Breast epithelium (tissue), 4 donors: ENCODE measurements around the gene ITGA8. TPM values are rescaled to one million over a fixed set of nuclear protein-coding genes. Genes with fewer than 3 reads are reported as not detected.

Experiments used
- DNase-seq, 2 donors: peaks; one replicate each; pipeline ENCODE4 v3.0.0-alpha.2; 2019; ENCODE audit warnings: low spot score in 2 of 2
- H3K27ac ChIP-seq, 2 donors: fragments of 200-600 bp; sonication (generic) in 1 of 2; one replicate each; pipeline ENCODE4 v1.5.1; 2016 to 2019; ENCODE audit warnings: mild to moderate bottlenecking in 1 of 2
- H3K27me3 ChIP-seq, 2 donors: fragments of 200-600 bp; sonication (generic) in 1 of 2; one replicate each; pipeline versions ENCODE4 v1.5.1 to v1.6.0; 2017 to 2019; ENCODE audit warnings: control low read depth in 1 of 2, mild to moderate bottlenecking in 1 of 2
- H3K36me3 ChIP-seq: fragments of 200-600 bp; one replicate; pipeline ENCODE4 v1.5.1; 2019
- H3K4me1 ChIP-seq, 2 donors: fragments of 200-600 bp; sonication (generic); one replicate each; pipeline ENCODE4 v1.5.1; 2016 to 2019; ENCODE audit warnings: control low read depth in 1 of 2
- H3K4me3 ChIP-seq, 3 donors: fragments of 200-600 bp; sonication (generic); 1 replicate in 2 of 3; 2 replicates in 1 of 3; pipeline ENCODE4 v1.5.1; 2016 to 2019; ENCODE audit warnings: mild to moderate bottlenecking in 3 of 3, moderate library complexity in 2 of 3
- H3K9me3 ChIP-seq, 2 donors: fragments of 200-600 bp; sonication (generic) in 1 of 2; one replicate each; pipeline ENCODE4 v1.5.1; 2016 to 2019; ENCODE audit warnings: control low read depth in 1 of 2
- POLR2A ChIP-seq: fragments of 450-650 bp; IDR thresholded peaks from one replicate; pipeline ENCODE4 v1.6.1; 2016; ENCODE audit warnings: antibody characterized with exemption, mild to moderate bottlenecking, moderate library complexity
- POLR2AphosphoS5 ChIP-seq, 3 donors: sonication (generic); formaldehyde crosslinking; IDR thresholded peaks; one replicate each; pipeline ENCODE4 v1.6.1; 2017; ENCODE audit warnings: antibody characterized with exemption in 3 of 3
- intact Hi-C: fragments of 100-400 bp; cut with DNase I; formaldehyde crosslinking; loops from one replicate; pipeline ENCODE4 v1.15.1; 2023; ENCODE audit warnings: low total_unique reads
- total RNA-seq, 3 donors: library from RNA; depleted of rRNA; stranded (reverse); fragments of >200 nt; gene quantifications; one replicate each; pipeline ENCODE4 v1.1.0, GENCODE V29; 2016
- TF ChIP-seq, protein P1 (sequence below), 3 donors: fragments of 450-650 bp; IDR thresholded peaks; one replicate each; pipeline ENCODE4 v1.5.1; 2016 to 2017; ENCODE audit warnings: antibody characterized with exemption in 3 of 3, mild to moderate bottlenecking in 3 of 3, moderate library complexity in 3 of 3

The ITGA8 gene
- total RNA-seq, 3 donors from 2014 or later = 2.0 to 2.9 (median 2.6) TPM

DNA sequence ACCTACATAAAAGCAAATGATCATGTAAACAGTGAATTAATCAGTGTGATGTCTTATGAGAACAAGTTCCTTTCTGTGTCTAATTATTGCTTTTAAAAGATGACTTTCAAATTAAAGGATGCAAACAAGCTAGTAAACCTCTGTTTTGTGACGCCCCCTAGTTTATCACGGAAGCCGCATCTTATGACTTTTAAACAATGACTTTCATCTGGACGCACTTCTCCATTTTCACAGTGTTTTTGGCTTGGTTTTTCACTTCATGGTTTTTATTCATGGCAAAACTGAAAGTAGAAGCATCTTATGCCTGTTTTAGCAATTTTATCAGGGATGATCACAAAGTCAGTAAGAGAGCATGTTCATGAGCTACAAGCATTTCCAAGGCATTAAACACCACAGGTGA, 35.0 kb downstream of the ITGA8 start:
- no peak overlapping the region for H3K4me3 ChIP-seq
- DNase-seq = no peak
- H3K36me3 ChIP-seq = no peaks in the 10 kb centered on the region
- H3K9me3 ChIP-seq = no peaks in the 10 kb centered on the region
- intact Hi-C loops = no loop called here
- H3K27ac ChIP-seq = no peak overlapping the region
- peaks cover 0 to 4% of the 10 kb centered on the region in 2 donors for H3K27me3 ChIP-seq
- TF ChIP-seq, protein P1, sequence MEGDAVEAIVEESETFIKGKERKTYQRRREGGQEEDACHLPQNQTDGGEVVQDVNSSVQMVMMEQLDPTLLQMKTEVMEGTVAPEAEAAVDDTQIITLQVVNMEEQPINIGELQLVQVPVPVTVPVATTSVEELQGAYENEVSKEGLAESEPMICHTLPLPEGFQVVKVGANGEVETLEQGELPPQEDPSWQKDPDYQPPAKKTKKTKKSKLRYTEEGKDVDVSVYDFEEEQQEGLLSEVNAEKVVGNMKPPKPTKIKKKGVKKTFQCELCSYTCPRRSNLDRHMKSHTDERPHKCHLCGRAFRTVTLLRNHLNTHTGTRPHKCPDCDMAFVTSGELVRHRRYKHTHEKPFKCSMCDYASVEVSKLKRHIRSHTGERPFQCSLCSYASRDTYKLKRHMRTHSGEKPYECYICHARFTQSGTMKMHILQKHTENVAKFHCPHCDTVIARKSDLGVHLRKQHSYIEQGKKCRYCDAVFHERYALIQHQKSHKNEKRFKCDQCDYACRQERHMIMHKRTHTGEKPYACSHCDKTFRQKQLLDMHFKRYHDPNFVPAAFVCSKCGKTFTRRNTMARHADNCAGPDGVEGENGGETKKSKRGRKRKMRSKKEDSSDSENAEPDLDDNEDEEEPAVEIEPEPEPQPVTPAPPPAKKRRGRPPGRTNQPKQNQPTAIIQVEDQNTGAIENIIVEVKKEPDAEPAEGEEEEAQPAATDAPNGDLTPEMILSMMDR (IDR thresholded peaks at IDR 0.05) = no peak
- no peaks in the 10 kb centered on the region for H3K4me1 ChIP-seq

DNA sequence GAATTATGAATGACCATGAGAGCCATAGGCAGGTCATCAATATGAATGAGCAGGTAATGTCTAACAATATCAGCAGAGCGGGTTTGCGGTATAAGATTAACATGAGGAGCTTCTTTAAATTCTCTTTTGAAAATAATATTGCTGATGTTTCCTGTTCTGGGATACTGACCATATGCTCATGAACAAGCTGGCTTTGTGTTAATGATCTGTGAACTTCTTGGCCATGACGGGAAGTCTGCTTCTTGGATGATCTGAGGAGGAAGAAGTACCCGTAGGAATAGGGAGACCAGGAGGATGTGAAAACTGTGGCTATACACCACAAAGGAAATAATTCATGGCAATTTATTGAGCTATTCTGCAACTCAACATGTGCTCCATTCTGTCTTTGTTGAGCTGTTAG, 38.6 kb downstream of the ITGA8 start:
- TF ChIP-seq POLR2A (no peak), POLR2AphosphoS5 (IDR thresholded peaks at IDR 0.05) (no peak)
- TF ChIP-seq, protein P1 (IDR thresholded peaks at IDR 0.05) = no peak
- H3K4me3 ChIP-seq = no peak overlapping the region
- no peaks in the 10 kb centered on the region for H3K36me3 ChIP-seq
- no peak for DNase-seq
- peaks cover 0 to 4% of the 10 kb centered on the region in 2 donors for H3K27me3 ChIP-seq
- H3K27ac ChIP-seq = no peak overlapping the region
- no peaks in the 10 kb centered on the region for H3K4me1 ChIP-seq
- H3K9me3 ChIP-seq = no peaks in the 10 kb centered on the region
- intact Hi-C loops = no loop called here

DNA sequence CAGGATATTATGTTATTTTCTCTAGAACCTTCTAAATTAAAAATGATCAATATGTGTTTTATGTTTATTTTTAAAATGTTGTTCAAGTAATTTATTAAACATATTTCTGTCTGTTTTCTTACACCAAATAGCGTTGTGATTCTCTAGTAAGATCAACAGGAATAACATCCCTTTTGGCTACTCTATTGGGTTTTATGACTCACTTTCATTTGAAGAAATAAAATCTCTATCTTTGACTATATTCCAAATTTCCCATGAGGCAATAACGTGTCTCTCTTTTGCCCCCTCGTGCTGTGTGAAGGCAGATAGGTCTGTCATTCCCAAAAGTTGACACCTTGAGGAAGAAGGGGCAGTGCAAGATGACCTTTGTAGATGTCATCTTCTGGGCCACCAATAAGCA, 40.9 kb downstream of the ITGA8 start:
- no peak overlapping the region for H3K27ac ChIP-seq
- H3K4me1 ChIP-seq = no peaks in the 10 kb centered on the region
- no peak for DNase-seq
- intact Hi-C loops = no loop called here
- H3K27me3 ChIP-seq = peaks cover 0 to 4% of the 10 kb centered on the region in 2 donors
- no peaks in the 10 kb centered on the region for H3K36me3 ChIP-seq
- no peak overlapping the region for H3K4me3 ChIP-seq
- TF ChIP-seq, protein P1 (IDR thresholded peaks at IDR 0.05) = no peak
- TF ChIP-seq POLR2A (no peak), POLR2AphosphoS5 (IDR thresholded peaks at IDR 0.05) (no peak)
- no peaks in the 10 kb centered on the region for H3K9me3 ChIP-seq

DNA sequence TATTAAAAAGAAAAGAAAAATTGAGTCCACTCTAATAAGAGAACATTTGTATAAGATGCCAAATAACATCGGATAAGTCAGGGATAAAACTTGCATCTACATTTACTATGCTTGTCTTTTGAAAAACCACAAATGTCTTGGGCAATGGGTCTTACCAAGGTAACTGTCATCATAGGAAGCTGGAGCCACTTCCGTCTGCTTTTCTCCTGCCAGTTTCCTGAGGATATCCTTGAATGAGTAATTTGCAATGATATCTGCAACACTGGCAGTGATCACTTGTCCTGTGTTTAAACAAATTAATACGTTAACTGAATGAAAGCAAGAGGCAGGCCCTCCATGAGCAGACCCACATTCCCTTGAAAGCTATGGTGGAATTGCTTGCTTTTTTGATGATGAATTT, 47.3 kb downstream of the ITGA8 start:
- Histone ChIP-seq H3K27ac (no peak overlapping the region), H3K4me1 (no peaks in the 10 kb centered on the region), H3K36me3 (no peaks in the 10 kb centered on the region), H3K9me3 (no peaks in the 10 kb centered on the region), H3K4me3 (no peak overlapping the region), H3K27me3 (no peaks in the 10 kb centered on the region)
- TF ChIP-seq POLR2A (no peak), POLR2AphosphoS5 (IDR thresholded peaks at IDR 0.05) (no peak)
- TF ChIP-seq, protein P1 (IDR thresholded peaks at IDR 0.05) = no peak
- no peak for DNase-seq
- intact Hi-C loops = no loop called here

DNA sequence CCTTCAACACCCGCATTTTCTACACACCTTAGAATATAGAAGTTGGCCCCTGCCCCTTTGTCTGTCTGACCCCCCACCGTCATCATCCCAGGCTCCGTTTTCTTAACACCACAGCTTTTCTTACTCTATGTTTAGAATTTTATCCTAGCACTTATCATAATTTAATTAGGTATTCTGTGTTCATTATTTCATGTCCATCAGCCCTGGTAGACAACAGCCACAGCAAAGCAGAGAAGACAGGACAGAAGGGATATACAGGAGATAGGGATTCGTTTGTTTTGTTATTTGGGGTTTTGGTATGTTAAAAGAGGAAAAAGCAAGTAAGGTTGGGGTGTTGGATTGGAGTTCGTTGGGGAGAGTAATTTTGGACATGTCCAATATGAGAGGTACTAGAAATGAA, 48.8 kb downstream of the ITGA8 start:
- Histone ChIP-seq H3K4me1 (no peaks in the 10 kb centered on the region), H3K9me3 (no peaks in the 10 kb centered on the region), H3K27ac (no peak overlapping the region), H3K4me3 (no peak overlapping the region), H3K27me3 (no peaks in the 10 kb centered on the region), H3K36me3 (no peaks in the 10 kb centered on the region)
- intact Hi-C loops = no loop called here
- no peak for TF ChIP-seq POLR2AphosphoS5 (IDR thresholded peaks at IDR 0.05)
- TF ChIP-seq, protein P1 (IDR thresholded peaks at IDR 0.05) = no peak
- no peak for TF ChIP-seq POLR2A
- DNase-seq = no peak
